ENCODE results near the gene SCLY.

SCLY gene

DNA sequence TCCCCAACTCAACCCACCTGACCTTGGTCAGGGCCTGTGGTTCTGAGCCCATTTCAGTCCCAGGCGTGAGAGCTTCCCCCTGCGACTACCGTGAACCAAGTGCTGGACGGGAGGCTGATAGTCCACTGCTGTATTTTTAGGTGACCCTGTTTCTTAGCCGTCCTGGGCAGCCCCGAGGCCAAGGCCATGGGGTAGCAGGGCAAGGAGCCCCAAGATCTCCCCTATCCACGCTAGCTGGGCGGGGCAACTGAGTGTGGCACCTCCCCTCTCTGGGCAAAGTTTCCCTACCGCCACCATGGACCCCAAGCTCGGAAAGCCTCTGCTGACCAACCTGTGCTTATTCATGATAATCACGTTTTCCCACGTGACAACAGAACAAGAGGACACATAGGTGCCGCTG, 77.1 kb downstream of the SCLY start:
- no peak for DNase-seq (ENCODE audit: low read depth in 1 of 2, low spot score in 1 of 2)

DNA sequence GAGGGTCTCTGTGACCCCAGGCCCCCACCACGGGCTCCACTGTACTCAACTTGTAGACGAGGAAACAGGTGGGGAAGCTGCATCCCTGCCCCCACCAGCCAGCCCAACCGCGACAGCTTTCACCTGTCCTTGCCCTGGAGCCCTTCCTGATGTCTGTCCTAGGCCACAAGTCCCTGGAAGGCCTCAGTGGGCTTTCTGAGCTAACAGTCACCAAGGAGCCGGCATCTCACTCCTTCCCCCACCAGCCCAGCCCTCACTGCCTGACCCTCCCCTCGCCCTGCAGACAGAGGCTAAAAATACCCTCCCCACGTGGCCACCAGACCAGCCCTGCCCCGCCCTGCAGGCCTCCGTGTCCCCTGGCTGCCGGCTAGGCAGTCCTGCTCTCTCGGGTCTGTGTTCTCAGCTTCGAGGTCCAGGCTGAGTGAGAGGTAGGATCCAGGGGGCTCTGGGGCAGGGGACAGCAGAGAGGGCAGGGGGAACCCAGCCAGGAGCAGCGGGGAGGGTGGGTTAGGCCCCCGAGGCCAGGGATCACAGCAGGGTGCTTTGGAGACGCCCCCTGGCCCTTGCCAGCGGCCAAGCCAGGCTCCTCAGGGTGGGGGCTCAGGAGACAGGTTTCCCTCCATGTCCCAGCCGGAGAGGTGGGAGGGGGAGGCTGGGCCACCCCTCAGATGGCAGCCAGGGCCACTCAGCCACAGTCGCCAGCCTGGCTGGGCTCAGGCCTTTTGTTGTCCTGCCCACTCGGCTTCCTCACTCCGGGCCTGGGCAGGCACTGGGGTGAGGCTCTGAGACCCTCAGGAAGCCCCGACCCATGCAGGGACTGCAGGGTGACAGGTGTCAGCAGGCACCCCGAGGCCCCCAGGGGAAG, 77.8 kb downstream of the SCLY start, which contains the start of gene KLHL30:
KLHL30 (plus strand) TSS at position 338 of the 865 bp plus-strand sequence. CDS start 2,087 bp downstream, outside the sequence.
- DNase-seq (ENCODE audit: low read depth in 1 of 2, low spot score in 1 of 2), result no peak

DNA sequence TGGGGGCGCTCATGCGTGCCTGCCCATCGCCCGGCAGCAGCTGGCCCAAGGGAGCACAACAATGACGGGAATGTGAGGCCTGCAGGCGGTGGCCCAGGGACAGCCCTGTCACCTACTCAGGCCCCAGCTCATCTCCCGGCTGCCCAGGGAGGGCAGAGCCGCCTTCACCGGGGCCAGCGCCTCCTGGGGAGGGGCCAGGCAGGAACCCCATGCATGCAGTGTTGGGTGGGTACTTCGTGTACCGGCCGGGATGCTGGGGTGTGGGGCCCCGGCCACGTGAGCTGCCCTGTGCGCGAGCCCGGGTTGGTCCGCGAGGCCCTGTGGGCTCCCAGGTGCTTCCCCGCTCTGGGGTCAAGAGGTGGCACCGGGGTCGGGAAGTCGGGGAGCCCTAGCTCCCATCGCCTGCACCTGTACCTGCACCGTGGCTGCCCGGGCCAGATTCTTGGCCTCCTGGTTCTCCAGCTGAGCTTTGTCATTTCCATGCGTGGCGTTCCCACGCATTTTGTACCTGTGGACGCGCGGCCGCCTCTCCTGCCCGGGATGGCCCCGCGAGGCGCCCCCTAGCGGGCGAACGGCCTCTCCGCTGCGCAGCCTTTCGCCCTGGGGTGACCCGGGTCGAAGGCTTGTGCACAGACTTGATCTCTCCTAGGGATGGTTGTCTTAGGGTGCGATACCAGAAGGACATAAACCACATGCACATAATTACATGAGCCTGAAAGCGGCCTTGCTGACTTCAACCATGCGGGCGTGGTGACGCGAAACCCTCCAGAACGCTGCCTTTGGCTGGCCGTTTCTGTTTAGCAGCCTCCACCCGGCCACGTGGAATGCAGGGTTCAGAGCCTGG, 78.6 kb downstream of the SCLY start:
- no peak for DNase-seq (ENCODE audit: low read depth in 1 of 2, low spot score in 1 of 2)

DNA sequence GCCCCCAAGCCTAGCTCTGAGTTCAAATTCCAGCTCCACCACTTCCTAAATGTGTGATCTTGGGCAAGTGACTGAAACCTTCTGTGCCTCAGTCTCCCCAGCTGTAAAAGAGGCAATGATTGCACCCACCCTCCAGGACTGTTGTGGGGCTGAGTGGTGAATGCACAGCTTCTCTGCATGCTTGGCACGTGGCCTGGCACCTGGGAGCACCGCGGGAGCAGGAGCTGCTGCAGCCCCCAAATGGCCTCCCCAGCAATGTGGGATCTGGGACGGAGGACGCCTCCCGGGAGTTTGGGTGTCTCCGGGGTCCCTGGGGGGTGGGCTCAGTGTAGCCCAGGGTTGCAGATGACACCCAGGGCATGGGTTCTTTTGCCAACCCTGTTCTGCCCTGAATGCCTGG, 79.2 kb downstream of the SCLY start:
- DNase-seq (ENCODE audit: low read depth in 1 of 2, low spot score in 1 of 2), result no peak

DNA sequence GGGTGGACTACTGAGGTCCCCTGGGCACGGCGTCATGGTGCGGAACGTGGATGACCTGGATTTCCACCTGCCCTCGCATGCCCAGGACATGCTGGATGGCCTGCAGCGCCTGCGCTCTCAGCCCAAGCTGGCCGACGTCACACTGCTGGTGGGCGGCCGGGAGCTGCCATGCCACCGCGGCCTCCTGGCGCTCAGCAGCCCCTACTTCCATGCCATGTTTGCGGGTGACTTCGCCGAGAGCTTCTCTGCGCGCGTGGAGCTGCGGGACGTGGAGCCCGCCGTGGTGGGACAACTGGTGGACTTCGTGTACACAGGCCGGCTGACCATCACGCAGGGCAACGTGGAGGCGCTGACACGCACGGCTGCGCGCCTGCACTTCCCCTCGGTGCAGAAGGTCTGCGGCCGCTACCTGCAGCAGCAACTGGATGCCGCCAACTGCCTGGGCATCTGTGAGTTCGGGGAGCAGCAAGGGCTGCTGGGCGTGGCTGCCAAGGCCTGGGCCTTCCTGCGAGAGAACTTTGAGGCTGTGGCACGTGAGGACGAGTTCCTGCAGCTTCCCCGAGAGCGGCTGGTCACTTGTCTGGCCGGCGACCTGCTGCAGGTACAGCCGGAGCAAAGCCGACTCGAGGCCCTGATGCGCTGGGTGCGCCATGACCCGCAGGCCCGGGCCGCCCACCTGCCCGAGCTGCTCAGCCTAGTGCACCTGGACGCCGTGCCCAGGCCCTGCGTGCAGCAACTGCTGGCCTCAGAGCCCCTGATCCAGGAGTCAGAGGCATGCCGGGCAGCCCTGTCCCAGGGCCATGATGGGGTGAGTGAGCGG, 80.1 kb downstream of the SCLY start:
- no peak for DNase-seq (ENCODE audit: low read depth in 1 of 2, low spot score in 1 of 2)

DNA sequence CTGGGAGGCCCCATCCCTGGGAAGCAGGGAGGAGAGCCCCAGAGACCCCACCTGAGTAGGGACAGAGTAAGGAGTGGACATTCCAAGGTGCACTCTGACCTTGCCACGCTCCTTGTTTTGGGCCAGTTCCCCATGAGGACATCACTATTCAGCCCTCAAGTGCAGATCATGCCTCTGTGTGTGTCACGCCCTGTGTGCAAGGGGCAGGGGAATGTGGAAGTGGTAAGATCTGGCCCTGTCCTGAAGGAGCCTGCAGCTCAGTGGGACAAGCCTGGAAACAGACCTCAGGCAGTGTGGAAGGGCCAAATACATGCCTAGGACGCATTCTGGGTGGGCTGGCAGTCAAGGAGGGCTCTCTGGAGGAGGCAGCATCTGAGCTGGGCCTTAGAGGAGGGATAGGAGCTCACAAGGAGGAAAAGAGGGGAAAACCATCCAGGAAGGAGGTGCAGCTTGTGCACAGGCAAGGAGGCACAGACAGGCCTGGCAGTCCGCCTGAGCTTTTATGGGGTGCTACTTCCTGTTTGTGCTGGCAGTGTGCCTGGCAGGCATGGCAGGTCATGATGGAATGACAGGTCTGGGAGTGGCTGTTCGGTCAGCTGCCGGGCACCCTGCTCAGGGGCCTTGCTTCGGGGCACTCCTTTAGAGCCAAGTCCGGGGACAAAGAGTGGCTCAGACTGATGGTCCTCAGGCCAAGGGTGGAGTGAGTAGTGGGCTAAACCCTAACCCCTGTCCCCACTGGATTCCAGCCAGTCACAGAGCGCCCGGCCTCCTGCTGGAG, 80.9 kb downstream of the SCLY start:
- DNase-seq (ENCODE audit: low read depth in 1 of 2, low spot score in 1 of 2), result no peak

DNA sequence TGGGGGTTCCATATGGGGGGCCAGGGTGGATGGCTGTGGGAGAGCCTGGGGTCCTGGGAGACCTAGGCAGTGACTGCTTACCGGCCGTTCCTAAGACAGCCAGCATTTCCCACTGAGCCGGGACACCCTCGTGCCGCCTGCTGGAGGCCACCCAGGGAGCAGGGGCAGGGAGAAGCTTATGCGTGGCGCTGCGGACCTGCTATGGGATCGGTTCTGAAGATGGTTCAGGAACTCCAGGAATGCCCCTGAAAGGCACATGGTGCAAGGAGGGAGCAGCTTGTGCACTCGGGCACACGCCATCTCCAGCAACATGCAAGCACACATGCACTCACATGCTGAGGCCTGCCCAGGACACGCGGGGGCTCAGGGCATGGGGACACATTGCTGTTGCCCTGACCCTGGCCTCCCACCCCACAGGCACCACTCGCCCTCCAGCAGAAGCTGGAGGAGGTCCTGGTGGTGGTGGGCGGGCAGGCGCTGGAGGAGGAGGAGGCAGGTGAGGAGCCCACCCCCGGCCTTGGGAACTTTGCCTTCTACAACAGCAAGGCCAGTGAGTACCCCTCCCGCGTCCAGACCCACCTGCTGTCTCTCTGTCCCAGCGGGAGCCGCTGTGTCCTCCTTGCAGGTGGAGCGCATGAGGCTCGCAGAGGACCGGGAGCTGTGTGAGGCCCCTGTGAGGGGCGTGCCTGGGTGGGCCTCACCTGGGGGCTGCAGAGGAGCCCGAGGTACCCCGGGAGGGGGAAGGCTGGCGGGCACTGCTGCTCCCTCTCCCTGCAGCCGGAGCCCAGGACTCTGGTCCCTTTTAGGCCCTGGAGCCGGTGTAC, 81.8 kb downstream of the SCLY start:
- DNase-seq (ENCODE audit: low read depth in 1 of 2, low spot score in 1 of 2), result no peak

DNA sequence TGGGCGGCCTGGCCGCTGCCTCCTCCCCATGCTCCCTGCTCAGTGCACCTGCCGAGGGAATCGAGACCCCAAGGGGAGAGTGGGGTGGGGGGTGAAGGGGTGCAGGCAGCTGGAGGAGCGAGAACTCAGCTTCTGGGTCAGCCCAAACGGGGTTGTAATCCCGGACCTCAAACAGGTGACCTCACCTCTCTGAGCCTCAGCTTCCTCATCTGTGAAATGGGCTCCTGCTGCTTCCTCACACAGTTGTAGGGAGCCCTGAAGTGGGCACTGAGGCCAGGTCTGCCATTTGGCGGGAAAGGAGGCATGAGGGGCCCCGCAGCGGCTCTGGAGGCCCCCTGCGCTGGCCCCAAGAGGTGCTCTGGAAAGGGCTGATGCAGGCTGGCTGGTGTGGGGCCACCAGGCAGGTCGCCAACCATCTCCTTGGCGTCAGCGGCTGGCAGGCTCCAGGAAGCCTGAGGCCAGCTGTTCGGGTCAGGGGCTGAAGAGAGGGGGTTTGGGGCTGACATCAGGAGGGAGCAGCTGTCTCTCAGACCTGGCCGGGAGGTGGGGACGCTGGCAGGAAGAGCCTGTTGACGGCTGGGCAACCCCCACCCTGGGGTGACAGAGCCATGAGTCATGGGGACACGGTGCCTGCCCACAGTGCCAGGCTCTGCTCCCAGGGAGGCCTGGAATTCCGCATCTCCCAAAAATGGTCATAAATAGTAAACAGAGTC, 82.6 kb downstream of the SCLY start:
- no peak for DNase-seq (ENCODE audit: low read depth in 1 of 2, low spot score in 1 of 2)

DNA sequence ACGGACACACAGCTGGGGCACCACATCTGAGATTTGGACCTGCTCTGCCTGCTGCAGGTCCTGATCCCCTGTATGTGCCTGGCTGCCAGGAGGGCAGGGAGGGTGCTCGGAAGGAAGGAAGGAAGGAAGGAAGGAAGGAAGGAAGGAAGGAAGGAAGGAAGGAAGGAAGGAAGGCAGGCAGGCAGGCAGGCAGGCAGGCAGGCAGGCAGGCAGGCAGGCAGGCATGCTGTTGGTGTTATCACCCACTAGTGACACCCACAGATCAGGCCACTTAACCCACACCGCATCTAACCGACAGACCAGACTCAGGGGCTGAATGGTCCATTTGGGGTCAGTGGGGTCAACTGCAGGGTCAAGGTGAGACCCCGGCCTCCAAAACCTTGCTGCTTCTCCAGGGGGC, 83.5 kb downstream of the SCLY start:
- no peak for DNase-seq (ENCODE audit: low read depth in 1 of 2, low spot score in 1 of 2)

DNA sequence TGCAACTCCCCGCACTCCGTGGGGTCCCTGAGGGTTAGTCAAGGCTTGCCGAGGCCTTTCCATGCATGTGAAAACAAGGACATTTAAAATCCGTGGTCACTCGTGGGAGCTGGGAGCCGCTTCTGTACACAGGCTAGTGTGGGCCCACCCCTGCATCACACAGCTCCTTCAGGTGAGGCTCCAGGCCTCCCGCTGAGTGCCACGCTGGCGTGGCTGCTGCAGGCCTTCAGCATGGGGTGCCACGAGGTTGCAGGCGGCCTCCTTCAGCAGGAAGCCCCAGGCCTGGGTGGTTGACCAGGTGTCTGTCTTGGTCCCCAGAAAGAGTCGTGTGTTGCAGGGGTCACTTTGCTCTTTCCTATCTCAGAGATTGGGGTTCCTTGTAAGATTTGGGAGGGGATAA, 84.2 kb downstream of the SCLY start:
- DNase-seq (ENCODE audit: low read depth in 1 of 2, low spot score in 1 of 2), result no peak

DNA sequence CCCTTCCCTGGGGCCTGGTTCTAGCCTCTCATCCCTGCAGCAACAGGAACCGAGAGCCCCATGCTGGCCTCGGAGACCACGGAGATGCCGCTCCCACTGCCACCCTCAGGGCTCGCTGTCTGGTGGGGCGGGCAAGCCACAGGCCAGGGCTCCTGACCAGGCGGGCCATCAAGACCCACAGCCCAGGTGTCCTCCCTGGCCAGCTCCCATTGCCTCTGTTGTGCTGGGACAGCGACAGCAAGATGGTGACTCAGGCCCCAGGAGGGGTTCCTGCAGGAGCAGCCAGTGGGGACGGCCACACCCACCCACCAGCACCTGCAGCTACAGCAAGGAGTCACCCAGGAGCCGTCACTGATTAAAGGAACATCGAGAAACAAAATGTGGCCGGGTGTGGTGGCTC, 85.0 kb downstream of the SCLY start:
- DNase-seq (ENCODE audit: low read depth in 1 of 2, low spot score in 1 of 2), result no peak

DNA sequence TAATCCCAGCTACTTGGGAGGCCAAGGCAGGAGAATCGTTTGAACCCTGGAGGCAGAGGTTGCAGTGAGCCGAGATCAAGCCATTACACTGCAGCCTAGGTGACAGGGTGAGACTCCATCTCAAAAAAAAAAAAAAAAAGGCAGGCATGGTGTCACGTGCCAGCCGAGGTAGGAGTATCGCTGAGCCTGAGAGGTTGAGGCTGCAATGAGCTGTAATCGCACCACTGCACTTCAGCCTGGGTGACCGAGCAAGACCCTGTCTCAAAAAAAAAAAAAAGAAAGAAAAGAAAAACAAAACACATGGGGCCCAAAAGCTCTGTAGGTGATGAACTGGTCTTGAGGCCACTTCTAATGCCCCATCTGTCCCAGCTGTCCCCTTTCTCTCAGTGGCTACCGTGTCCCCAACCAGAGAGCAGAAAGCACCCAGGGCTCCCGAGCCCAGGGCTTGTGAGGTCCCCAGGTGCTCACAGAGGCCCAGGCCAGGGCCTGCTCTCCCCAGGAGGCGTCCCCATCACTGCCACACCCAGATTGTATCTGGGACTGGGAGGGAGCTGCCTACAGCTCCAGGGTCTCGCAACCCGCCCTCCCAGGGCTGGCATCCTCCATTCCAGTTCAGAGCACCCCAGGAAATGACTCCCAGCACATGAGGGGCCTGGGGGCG, 86.2 kb downstream of the SCLY start:
- no peak for DNase-seq (ENCODE audit: low read depth in 1 of 2, low spot score in 1 of 2)

DNA sequence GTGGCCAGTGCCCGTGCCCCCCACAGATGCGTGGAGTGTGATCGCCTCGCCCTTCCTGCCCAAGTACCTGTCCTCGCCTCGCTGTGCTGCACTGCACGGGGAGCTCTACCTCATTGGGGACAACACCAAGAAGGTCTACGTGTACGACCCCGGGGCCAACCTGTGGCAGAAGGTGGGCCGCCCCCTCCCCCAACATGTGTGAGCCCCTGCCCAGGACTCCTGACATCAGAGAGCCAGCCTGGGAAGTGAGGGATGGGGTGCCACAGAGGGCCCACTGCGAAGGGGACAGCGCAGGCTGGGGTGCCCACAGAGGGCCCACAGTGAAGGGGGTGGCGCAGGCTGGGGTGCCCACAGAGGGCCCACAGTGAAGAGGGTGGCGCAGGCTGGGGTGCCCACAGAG, 88.2 kb downstream of the SCLY start:
- no peak for DNase-seq (ENCODE audit: low read depth in 1 of 2, low spot score in 1 of 2)

All from stimulated activated CD4-positive, alpha-beta T cell treated with anti-CD3 and anti-CD28 coated beads, Interleukin-15, amount 100 ng/mL, for 1 hour (primary cell).